Colon (tissue), 2 donors: ENCODE data around the gene BBS4.
"Not testable (repeated sequence)": the region's sequence is repeated elsewhere in the genome, so short reads cannot be mapped to it uniquely, and the experiment has no call there.

Experiments
- FAIRE-seq: peaks from 2 replicates; lab custom pipeline; 2012; peaks lifted over from hg19 to GRCh38; lab: Jason Lieb, UNC
- donor health status: control.
- donor health status: control.

The BBS4 gene

GRCh38 chr15:72698938-72699337, 12.9 kb downstream of the BBS4 start:
- no peak for FAIRE-seq

GRCh38 chr15:72700076-72700475, 14.1 kb downstream of the BBS4 start:
- FAIRE-seq, result no peak

- FAIRE-seq, result no peak
These were observed 20.3 kb downstream of the BBS4 start for GRCh38 chr15:72706266-72706665.

- not testable (repeated sequence) for FAIRE-seq
These were observed 22.7 kb downstream of the BBS4 start for GRCh38 chr15:72708551-72709303.

- no peak for FAIRE-seq
These were observed 36.2 kb downstream of the BBS4 start for GRCh38 chr15:72722071-72722696.

GRCh38 chr15:72724028-72724427, 38.0 kb downstream of the BBS4 start:
- no peak for FAIRE-seq

GRCh38 chr15:72725446-72725845, 39.4 kb downstream of the BBS4 start:
- FAIRE-seq, result no peak

GRCh38 chr15:72725851-72726250, 39.8 kb downstream of the BBS4 start:
- not testable (repeated sequence) for FAIRE-seq

GRCh38 chr15:72727154-72727553, 41.1 kb downstream of the BBS4 start:
- no peak for FAIRE-seq

- not testable (repeated sequence) for FAIRE-seq
These were observed 42.2 kb downstream of the BBS4 start for GRCh38 chr15:72728249-72728648.

GRCh38 chr15:72728821-72729220, 42.8 kb downstream of the BBS4 start:
- no peak for FAIRE-seq

GRCh38 chr15:72732086-72732485, 46.1 kb downstream of the BBS4 start:
- no peak for FAIRE-seq

GRCh38 chr15:72732516-72732915, 46.5 kb downstream of the BBS4 start:
- no peak for FAIRE-seq

GRCh38 chr15:72733941-72734738, 48.1 kb downstream of the BBS4 start:
- FAIRE-seq, result no peak

GRCh38 chr15:72735111-72735510, 49.1 kb downstream of the BBS4 start:
- no peak for FAIRE-seq

GRCh38 chr15:72737061-72737460, 51.1 kb downstream of the BBS4 start:
- FAIRE-seq, result no peak

GRCh38 chr15:72737723-72738122, 51.7 kb downstream of the BBS4 start:
- no peak for FAIRE-seq

- FAIRE-seq, result no peak
These were observed 54.2 kb downstream of the BBS4 start for GRCh38 chr15:72740219-72740618.

- FAIRE-seq, result no peak
These were observed 63.7 kb downstream of the BBS4 start for GRCh38 chr15:72749700-72750099.

GRCh38 chr15:72751751-72752455, 65.9 kb downstream of the BBS4 start:
- no peak for FAIRE-seq

- FAIRE-seq, result no peak
These were observed 68.1 kb downstream of the BBS4 start for GRCh38 chr15:72754096-72754495.

GRCh38 chr15:72758182-72758581, 72.2 kb downstream of the BBS4 start:
- no peak for FAIRE-seq
